RWPE1 (cell line): ENCODE results near the gene SKOR2.

Experiments
- CTCF ChIA-PET: fragments of 350-600 bp; sonication (Branson Sonifier 250); formaldehyde crosslinking; extraction: SDS; loops from one replicate; lab custom pipeline; 2021; lab: Yijun Ruan, JAX
- POLR2A ChIA-PET: fragments of 400-600 bp; formaldehyde crosslinking; extraction: SDS; loops from one replicate; lab custom pipeline; 2020; ENCODE audit warnings: antibody characterized with exemption; ENCODE audit not compliant: low non-redundant PET; lab: Yijun Ruan, JAX
- DNase-seq: peaks from one replicate; pipeline ENCODE4 v3.0.0; 2012; ENCODE audit warnings: low spot score
- H3K27ac ChIP-seq: fragments of 450-650 bp; 2 replicates; pipeline ENCODE4 v1.5.1; 2017
- CTCF ChIP-seq: fragments of 450-650 bp; conservative IDR thresholded peaks from 2 replicates; pipeline ENCODE4 v1.5.1; 2017; ENCODE audit warnings: low read depth, mild to moderate bottlenecking

SKOR2 gene

GRCh38 chr18:47260924-47261701 is 9.7 kb upstream of the SKOR2 start:
- no peak for DNase-seq
- POLR2A ChIA-PET, result no interaction called here
- TF ChIP-seq CTCF, result no peak
- CTCF ChIA-PET, result no interaction called here
- H3K27ac ChIP-seq, result no peak overlapping the region

GRCh38 chr18:47260120-47260923 is 8.9 kb upstream of the SKOR2 start:
- POLR2A ChIA-PET, result no interaction called here

GRCh38 chr18:47254341-47254939 is 3.0 kb upstream of the SKOR2 start:
- TF ChIP-seq CTCF, result no peak
- CTCF ChIA-PET, result no interaction called here
- no peak overlapping the region for H3K27ac ChIP-seq
- POLR2A ChIA-PET, result no interaction called here
- no peak for DNase-seq

More at GRCh38 chr18:47260120-47260923, 8.9 kb upstream of the SKOR2 start:
- no peak for TF ChIP-seq CTCF
- H3K27ac ChIP-seq, result no peak overlapping the region
- CTCF ChIA-PET, result no interaction called here
- peak; percentile 38 for DNase-seq

- H3K27ac ChIP-seq, result no peak overlapping the region
- ChIA-PET CTCF (no interaction called here), POLR2A (no interaction called here)
- no peak for TF ChIP-seq CTCF
- DNase-seq, result no peak
Measured at GRCh38 chr18:47253101-47253654, 1.7 kb upstream of the SKOR2 start.

GRCh38 chr18:47250391-47251046 is 941 bp downstream of the SKOR2 start:
- no peak for DNase-seq
- H3K27ac ChIP-seq, result no peak overlapping the region
- no peak for TF ChIP-seq CTCF
- POLR2A ChIA-PET, result no interaction called here
- CTCF ChIA-PET, result no interaction called here
